Measurements from ENCODE around the gene FYCO1.

FYCO1 gene

DNA sequence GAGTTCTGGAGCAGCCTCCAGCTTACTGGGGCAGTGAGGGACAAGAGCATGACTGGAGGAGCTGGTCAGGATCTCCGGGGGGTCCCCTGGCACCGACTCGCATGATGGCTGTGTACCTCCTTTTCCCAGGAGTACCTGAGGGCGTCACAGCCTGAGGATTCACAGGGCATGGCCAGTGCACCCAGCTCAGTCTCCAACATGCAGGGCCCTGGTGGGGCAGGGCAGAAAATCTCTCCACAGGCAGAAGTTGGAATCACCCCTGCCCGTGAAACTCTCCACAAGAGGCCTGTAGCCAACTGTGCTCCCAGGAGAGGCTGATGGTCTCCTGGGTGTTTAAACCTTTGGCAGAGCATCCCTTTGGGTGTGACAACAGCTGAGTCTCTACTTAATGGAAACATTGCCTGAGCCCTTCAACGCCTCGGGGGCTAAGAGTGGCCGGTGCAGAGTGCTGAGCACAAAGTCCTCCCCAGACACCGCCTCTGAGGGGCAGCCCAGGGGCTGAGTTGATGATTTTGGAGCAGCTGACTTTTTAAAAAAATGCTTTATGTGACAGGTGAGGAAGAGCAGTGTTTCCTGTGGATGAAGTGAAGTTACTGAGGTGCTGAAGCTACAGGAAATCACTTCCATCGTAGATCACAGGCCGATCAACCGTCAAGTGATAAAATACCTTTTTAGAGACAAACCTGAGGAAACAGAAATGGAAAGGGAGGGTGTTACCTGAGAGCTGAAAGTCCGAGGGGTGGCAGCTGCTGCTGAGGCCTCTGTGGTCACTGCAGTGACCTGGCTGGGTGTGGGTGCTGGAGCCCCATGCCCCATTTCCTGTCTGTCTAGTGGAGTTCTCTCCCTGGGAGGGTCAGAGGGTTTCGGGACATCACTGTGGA is 74.2 kb downstream of the FYCO1 start:
- no peak for DNase-seq (ENCODE audit: low read depth in 3 of 3, low spot score in 1 of 3)

DNA sequence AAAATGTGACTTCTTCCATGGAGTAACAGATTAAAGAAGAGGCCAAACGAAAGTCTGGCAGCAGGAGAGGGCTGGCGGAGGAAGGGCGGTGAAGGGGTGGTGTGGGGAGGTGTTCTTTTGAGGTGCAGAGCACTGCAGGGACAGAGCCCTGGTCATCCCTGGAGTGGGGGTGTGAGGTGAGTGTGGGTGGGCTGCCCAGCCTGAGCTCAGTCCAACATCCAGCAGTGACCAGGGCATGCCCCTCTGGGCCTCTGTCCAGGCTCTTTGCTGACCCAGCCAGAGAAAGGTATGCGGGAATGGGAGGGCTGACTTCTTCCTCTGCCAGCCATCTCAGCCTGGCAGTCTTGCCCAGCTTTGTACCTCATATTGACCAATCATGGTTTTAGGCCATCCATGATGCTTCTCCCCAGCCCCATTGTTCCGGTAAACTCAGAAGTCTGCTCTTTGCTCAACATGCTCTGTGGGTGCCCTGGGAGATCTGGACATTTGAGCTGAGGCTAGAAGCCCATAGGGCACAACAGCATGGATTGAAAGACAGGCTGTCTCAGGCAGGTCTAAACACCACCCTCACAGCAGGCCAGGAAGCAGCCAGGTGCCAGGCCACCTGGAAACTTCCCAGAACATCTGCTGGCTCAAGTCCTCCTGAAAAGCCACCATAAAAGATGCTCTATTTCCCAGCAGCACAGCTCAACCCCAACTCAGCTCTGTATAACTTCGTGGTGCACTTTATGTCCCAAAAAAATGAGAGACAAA is 78.3 kb downstream of the FYCO1 start:
- DNase-seq (ENCODE audit: low read depth in 3 of 3, low spot score in 1 of 3) = no peak

DNA sequence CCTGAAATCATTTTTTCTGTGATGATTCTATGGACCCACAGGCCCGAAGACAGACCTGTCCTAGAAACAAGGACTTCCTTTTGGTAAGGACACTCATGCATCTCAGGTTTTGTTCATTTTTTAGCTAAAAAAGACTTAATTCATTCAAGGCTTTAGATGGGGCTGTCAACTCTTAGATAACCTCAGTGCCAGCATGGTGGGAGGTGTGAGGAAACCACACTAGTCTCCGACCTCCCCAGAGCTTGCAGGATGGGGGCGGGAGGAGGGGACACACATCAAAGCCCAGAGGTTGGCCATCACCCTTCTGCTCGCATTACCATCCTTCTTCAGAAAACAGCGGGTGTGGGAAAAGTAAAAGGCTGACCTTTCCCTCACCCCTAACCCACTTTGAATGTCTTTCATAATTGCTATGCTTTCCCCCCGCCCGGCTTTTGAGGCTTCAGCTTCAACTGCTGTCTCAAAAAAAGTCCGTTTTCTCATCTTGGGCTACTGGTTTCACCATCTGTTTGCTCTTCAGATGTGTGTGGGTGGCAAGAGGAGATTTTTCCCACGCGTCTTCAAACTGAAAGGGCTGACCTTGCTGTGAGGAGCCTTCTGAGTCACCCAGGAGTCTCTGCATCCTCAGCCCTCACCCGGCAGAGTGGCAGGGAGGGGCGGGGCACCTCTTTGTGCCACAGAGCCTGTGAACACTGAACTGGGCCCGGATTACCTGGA is 79.9 kb downstream of the FYCO1 start:
- peak; percentile 42 to 55 (median 55) for DNase-seq (ENCODE audit: low read depth in 3 of 3, low spot score in 1 of 3)

DNA sequence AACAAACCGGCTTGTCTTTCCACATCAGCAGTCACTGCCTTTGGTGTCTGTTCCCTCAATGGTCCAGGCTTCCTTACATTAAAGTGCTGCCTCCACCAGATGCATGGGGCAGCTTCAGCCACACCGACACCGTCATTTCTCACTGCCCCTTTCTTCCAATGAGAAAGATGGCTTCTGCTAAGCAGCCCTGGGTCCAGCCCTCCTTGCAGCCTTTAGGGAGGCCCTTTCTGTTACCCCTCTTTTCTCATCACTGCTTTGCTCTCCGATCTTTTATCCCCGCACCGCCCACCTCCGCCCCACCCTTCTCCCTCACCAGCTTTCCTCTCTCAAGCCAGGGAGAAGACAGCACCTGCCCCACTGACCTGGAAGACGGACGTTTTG is 80.6 kb downstream of the FYCO1 start:
- no peak for DNase-seq (ENCODE audit: low read depth in 3 of 3, low spot score in 1 of 3)

DNA sequence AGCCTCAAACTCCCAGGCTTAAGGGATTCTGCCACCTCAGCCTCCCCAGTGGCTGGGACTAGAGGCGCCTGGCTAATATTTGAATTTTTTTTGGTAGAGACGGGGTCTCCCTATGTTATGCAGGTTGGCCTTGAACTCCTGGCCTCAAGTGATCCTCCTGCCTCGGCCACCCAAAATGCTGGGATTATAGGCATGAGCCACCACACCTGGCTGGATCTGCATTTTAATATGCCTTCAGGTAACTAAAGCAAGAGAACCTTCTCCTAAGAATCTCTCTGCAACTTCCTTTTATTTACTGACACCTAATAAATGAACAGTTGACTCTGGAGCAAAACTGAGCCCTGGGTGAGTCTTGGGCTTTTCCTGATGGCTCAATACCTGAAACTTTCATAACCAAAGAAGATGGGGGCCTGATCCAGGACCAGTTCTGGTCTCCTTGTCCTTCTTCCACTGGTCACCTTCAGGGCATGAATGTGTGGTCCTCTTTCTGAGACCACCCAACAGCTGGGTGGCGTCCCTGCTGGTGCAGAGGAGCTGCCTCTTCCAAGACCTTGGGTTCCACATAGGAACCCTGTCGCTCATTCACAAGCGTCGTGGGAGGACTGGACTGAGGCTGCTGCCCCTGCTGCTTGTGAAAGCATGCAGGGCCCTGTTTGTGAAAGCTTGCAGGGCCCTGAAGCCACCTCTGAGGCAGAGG is 81.1 kb downstream of the FYCO1 start:
- no peak for DNase-seq (ENCODE audit: low read depth in 3 of 3, low spot score in 1 of 3)

DNA sequence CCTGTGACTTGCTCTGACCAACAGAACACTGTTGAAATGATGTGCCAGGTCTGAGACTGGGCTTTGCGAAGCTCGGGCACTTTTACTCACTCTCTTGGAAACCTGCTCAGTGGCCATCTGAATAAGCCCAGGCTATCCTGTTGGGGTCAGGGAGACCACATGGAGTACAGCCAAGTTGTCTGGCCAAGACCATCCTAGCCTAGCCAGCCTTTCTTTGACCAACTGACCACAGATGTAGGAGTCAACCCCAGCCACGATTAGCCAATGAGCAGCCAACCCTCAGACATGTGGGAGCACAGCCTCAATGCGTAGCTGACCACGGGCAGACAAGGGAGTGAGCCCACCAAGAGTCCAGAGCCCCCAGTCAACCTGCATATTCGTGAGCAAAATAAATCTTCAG is 83.2 kb downstream of the FYCO1 start:
- no peak for DNase-seq (ENCODE audit: low read depth in 3 of 3, low spot score in 1 of 3)

DNA sequence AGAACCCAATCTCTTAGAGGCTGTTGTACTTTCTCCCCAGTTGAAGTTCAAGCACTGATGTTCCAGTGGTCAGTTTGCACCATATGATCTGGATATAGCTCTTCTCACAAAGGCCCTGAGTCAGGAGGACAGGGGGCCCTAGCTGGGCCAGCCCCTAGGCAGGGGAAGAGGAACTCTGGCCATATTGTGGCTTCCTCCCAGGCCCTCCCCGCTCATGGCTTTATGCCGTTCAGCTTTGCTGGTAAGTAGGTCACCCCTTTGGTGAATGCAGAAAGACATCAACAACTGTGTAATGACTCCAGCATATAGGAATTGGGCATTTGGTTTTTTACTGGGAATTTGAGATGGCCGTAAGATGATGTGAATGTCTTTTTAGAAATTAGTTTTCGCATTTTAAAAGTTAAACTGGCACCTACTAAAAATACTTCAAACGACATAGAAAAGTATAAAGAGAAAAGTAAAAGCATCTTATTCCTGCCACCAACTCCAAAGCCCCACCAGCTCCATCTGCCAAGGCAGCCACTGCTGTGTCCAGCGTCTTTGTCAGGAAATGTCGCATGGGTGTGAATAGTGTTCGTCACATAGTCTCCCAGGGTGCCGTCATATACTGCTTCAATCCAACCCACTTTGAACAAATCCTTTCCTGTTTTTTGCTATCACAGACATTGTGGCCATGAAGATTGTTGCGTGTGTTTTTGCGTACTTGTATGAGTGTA is 84.0 kb downstream of the FYCO1 start:
- no peak for DNase-seq (ENCODE audit: low read depth in 3 of 3, low spot score in 1 of 3)

DNA sequence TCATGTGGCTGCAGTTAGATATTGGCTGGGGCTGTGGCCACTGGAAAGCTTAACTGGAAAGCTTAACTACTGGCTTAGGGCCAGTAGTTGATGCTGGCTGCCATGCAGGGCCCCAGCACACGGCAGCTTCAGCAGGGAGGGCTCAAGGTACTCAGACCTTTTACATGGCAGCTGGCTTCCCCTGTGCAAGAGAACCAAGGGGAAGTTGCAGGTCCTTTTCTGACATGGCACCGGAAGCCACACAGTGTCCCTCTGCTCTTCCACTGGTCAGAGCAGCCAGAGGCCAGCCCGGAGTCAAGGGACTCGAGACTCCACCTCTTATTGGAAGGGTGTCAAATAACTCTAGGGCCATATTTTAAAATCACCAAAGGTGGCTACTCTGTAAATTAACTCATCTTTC is 84.7 kb downstream of the FYCO1 start:
- DNase-seq (ENCODE audit: low read depth in 3 of 3, low spot score in 1 of 3) = no peak

DNA sequence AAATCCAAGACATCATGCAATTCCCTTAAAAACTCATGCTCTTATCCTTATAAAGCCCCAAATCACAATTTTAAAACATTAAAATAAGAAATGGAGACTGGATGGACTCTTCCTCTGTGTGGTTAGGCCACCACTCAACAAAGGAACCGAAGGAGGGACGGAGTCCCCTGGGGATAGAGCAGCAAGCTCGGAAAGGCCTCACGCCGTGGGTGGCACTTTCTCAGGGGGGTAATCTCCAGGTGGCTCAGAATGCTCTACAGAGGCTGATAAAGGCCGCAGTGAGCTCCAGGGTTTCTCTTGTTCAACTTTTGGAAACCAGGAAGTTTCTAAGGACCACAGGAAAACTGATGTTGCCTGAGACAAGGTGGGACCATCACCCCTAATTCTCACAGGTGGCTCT is 86.1 kb downstream of the FYCO1 start:
- no peak for DNase-seq (ENCODE audit: low read depth in 3 of 3, low spot score in 1 of 3)

DNA sequence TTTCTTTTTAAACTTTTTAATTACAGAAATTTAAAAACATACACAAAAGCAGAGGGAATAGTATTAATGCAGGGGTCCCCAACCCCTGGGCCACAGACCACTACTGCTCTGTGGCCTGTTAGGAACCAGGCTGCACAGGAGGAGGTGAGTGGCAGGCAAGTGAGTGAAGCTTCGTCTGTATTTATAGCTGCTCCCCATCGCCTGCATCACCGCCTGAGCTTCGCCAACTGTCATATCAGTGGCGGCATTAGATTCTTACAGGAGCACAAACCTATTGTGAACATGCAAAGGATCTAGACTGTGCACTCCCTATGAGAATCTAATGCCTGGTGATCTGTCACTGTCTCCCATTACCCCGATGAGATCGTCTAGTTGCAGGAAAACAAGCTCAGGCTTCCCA is 86.9 kb downstream of the FYCO1 start:
- DNase-seq (ENCODE audit: low read depth in 3 of 3, low spot score in 1 of 3) = no peak

DNA sequence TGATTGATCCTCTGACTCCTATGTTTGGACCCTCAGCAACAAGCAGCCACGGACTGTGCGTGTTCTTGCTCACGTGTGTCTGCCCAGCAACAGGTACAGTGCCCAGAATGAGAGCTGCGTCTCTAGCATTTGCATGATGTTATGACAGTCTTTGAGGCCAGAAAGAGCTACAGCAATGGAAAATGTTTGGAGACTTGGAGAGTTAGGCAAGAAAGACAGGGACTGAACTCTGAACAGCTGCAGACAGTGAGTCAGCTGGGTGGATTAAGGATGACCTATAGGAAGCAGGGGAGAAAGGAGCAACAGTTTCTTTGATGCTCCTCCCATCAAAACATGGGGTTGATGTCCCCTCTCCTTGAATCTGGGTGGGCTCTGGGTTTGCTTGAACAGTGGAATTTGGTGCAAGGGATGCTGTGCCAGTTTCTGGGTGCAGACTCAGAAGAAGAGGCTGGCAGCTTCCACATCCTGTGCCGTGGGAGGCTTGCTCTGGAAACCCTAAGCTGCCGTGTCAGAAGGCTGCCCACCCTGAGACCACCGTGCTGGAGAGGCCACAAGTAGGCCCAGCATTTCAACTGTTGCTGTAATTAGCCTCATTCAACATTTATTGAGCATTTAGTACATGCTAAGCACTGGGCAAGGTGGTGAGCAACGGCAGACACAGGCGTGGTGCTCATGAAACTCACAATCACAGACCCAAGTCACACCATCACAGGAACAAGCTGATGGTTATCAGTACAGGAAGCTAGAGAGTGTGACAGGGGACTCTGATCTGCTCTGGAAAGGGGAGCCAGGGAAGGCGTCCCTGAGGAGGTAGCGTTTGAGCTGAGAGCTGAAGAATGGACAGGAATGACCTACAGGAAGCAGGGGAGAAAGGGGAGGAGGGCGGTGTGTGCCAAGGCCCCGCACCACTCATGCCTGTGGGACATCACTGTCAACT is 87.6 kb downstream of the FYCO1 start:
- DNase-seq (ENCODE audit: low read depth in 3 of 3, low spot score in 1 of 3) = no peak

DNA sequence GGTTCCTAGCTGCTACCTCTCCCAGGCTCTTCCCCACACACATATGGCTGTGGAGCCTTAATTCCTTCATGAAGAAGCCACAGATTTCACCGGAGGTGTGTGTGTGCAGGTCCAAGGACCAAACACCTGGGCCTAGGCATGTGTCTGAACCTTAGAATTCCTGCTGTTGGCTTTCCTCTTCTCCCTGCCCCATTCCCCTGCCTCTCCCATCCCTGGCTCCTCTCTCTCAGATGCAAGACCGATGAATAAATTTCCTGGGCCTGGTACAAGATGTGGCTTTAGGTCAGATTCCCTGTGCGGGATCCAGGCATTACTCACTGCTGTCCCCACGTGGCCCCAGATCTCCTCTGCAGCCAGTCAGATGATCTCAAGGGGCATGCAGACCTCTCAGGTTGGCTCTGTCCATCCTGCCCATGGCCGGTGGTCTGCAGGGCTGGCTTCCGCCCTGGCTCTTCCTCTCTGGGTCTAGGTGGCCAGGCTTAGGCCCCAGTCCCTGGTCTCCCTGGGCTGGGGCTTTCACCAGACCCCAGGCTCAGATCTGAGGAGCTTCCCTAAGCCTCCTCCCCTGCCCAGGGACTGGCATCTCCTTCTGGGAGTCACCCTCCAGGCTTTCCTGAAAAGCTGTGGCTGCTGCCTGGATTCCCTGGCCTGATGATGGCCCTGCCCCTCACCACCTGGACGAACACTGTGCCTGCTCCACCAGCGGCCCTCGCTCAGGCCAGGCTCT is 88.8 kb downstream of the FYCO1 start:
- DNase-seq (ENCODE audit: low read depth in 3 of 3, low spot score in 1 of 3) = no peak

DNA sequence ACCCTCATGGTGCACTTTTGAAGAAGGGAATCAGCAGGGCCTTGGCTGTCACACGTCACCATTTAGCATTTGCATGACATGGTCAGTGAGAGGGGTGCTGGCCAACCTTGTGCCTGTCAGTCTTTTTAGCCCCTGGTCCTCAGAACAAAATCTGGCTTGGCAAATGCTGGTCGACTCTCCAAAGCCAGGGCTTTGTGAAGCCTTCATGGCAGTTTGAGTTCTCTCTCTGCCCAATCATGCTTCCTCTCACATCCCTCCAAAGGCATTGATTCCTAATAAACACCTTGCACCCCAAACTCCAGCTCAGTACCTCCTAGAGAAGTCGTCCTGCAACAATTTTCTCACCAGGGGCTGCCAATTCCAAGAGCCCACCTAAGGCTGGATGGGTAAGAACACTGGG is 89.9 kb downstream of the FYCO1 start:
- DNase-seq (ENCODE audit: low read depth in 3 of 3, low spot score in 1 of 3) = no peak

DNA sequence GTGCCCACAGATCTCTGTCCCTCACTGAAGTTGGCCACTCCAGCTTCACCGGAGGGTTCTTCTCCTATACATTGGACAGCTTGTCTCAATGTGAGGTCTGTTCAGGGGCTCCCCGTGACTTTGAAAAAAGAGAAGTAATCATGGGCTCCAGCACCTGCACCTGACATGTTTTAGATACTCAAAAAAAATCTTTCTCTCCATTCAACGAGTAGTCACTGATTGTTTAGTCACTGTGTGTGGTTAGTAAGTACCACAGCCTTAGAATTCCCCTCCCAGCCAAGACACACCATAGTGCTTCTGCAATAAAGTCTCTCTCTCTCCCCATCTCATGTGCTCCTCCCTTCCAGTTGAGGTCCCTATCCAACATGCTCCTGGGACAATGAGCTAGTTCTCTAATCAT is 90.7 kb downstream of the FYCO1 start:
- no peak for DNase-seq (ENCODE audit: low read depth in 3 of 3, low spot score in 1 of 3)

DNA sequence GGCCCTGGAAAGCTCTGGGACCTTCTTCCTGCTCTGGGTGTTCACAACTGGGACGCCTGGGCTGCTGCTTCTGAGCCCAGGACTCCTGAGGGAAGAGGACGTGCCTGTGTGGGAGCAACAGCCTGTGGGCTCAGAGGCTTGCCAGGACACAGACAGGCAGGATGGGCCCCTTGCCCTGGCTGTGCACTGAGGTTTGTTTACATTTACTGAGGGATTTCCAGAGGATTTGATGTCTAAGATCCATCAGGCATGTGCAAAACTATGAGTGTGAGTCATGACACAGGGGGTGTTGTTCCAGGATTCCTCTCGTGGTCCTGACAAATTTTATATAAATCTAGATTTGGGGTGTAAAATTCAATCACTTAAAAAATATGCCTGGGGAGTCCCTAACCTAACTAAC is 98.7 kb downstream of the FYCO1 start:
- no peak for DNase-seq (ENCODE audit: low read depth in 3 of 3, low spot score in 1 of 3)

DNA sequence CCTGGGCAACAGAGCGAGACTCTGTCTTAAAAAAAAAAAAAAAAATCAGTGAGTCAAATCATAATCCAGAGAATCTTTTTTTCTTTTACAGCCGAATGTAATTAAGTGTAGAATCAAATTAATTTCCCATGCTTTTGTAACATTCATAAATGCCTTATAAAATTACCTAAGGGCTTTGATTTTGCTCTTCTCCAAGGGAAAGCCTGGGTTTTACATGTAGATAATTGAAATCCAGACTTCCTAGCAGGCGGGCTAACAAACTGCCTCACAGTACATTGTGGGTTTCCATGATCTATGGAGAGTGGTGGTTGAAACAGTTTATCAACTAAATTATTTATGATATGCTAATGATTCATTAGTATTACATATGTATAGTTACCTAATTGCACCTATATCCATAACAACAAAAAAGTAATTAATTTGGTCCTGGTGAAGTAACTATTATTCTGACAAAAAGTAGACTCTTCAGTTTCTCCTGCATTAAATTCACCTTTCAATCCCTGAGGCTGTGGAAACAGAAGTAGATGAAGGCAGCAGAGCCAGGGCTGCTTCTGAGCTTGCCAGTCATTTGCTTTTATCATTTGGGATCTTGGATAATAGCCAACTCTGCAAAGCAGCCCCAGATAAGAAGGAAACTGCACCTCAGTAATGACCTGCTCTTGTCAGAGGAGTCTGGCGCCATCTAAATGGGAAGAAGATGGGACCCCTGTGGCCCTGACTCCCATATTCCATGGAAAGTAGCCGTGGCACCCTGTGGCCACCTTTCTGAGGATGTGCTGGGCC is 99.7 kb downstream of the FYCO1 start:
- DNase-seq (ENCODE audit: low read depth in 3 of 3, low spot score in 1 of 3) = no peak

DNA sequence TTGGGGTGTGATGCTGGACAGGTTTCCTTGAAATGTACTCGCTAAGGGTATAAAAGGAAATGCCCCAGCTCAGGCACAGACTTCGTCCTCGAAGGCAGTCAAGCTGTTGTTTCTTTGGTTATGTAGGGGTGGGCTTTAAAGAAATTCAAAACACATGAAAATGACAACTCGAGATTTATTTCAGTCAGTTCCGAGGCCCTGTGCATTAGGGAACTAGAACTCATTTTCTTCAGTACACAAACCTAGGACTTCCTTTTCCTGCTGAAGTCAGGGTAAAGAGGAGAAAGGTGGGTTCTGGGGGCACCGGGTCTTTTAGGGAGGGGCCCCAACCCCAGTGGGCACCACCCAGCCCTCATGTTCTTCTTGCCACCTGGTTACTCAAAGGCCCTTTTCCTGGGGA is 101.6 kb downstream of the FYCO1 start:
- DNase-seq (ENCODE audit: low read depth in 3 of 3, low spot score in 1 of 3) = no peak

DNA sequence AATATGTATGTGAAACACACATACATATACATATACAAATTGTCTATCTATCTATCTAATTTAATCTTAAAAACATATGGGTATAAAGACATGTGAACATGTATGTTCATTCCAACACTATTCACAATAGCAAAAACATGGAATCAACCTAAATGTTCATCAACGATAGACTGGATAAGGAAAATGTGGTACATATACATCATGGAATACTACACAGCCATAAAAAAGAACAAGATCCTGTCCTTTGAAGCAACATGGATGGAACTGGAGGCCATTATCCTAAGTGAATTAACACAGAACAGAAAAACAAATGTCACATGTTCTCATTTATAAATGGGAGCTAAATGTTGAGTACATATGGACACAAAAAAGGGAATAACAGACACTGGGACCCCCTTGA is 103.5 kb downstream of the FYCO1 start:
- no peak for DNase-seq (ENCODE audit: low read depth in 3 of 3, low spot score in 1 of 3)

All from stimulated activated CD4-positive, alpha-beta T cell treated with anti-CD3 and anti-CD28 coated beads, TNF-alpha, amount 100 ng/mL, for 1 hour (primary cell).